PFSK-1 (cell line): ENCODE results near the gene MESD.

ENCODE experiments used
- FOXP2 ChIP-seq: optimal IDR thresholded peaks from 2 replicates; pipeline ENCODE3; 2011; ENCODE audit warnings: borderline replicate concordance, control low read depth, inconsistent platforms; ENCODE audit not compliant: insufficient read depth; ENCODE audit errors: extremely low read length, extremely low read depth
- POLR2AphosphoS5 ChIP-seq: IDR thresholded peaks from 2 replicates; pipeline ENCODE4 v1.6.1; 2012; ENCODE audit warnings: low read depth, mild to moderate bottlenecking, control low read depth, low read length, moderate library complexity
- SIN3A ChIP-seq: IDR thresholded peaks from 2 replicates; pipeline ENCODE4 v1.6.1; 2012; ENCODE audit warnings: mild to moderate bottlenecking, low read length, moderate library complexity, borderline replicate concordance; ENCODE audit not compliant: insufficient read depth
- TAF1 ChIP-seq: IDR thresholded peaks from 2 replicates; pipeline ENCODE4 v1.6.1; 2012; ENCODE audit warnings: low read length, control low read depth, borderline replicate concordance; ENCODE audit not compliant: insufficient read depth
- TF ChIP-seq, protein P1 (sequence below), 2 experiments: IDR thresholded peaks; 2 replicates each; pipeline versions ENCODE4 v1.6.1 to v1.8.0; 2011 to 2012; ENCODE audit warnings: low read depth in 2 of 2, low read length in 2 of 2, control low read depth in 1 of 2, inconsistent platforms in 1 of 2, mild to moderate bottlenecking in 1 of 2, moderate library complexity in 1 of 2; ENCODE audit not compliant: insufficient read depth in 1 of 2

Gene MESD

DNA sequence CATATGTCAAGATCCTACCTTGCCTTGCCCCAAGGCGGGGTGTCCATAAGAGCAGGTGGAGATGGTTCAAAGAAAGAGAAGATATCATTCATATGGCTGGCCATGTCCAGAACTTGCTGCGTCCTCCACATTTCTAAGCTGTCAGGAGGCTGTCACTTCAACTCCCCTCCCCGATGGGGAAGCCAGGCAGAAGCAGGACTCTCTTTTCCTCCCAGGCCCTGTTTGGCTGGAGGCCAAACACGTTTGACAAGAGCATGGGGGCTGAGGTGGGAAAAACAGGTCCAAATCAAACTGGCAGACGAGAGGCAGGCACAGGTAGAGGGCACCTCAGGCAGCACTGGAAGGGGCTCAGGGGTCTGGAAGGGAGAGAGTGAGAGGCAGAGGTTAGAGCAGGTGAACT is 37.7 kb downstream of the MESD start:
- TF ChIP-seq, protein P1, sequence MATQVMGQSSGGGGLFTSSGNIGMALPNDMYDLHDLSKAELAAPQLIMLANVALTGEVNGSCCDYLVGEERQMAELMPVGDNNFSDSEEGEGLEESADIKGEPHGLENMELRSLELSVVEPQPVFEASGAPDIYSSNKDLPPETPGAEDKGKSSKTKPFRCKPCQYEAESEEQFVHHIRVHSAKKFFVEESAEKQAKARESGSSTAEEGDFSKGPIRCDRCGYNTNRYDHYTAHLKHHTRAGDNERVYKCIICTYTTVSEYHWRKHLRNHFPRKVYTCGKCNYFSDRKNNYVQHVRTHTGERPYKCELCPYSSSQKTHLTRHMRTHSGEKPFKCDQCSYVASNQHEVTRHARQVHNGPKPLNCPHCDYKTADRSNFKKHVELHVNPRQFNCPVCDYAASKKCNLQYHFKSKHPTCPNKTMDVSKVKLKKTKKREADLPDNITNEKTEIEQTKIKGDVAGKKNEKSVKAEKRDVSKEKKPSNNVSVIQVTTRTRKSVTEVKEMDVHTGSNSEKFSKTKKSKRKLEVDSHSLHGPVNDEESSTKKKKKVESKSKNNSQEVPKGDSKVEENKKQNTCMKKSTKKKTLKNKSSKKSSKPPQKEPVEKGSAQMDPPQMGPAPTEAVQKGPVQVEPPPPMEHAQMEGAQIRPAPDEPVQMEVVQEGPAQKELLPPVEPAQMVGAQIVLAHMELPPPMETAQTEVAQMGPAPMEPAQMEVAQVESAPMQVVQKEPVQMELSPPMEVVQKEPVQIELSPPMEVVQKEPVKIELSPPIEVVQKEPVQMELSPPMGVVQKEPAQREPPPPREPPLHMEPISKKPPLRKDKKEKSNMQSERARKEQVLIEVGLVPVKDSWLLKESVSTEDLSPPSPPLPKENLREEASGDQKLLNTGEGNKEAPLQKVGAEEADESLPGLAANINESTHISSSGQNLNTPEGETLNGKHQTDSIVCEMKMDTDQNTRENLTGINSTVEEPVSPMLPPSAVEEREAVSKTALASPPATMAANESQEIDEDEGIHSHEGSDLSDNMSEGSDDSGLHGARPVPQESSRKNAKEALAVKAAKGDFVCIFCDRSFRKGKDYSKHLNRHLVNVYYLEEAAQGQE (IDR thresholded peaks at IDR 0.05; ENCODE audit: insufficient read depth in 1 of 2, low read depth in 2 of 2, low read length in 2 of 2): no peak
- no peak for TF ChIP-seq TAF1
- TF ChIP-seq SIN3A: no peak

DNA sequence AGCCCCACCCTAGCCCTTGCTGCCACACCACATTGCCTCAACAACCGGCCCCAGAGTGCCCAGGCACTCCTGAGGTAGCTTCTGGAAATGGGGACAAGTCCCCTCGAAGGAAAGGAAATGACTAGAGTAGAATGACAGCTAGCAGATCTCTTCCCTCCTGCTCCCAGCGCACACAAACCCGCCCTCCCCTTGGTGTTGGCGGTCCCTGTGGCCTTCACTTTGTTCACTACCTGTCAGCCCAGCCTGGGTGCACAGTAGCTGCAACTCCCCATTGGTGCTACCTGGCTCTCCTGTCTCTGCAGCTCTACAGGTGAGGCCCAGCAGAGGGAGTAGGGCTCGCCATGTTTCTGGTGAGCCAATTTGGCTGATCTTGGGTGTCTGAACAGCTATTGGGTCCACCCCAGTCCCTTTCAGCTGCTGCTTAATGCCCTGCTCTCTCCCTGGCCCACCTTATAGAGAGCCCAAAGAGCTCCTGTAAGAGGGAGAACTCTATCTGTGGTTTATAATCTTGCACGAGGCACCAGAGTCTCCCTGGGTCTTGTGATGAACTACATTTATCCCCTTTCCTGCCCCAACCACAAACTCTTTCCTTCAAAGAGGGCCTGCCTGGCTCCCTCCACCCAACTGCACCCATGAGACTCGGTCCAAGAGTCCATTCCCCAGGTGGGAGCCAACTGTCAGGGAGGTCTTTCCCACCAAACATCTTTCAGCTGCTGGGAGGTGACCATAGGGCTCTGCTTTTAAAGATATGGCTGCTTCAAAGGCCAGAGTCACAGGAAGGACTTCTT is 39.1 kb downstream of the MESD start:
- TF ChIP-seq FOXP2 (no peak), POLR2AphosphoS5 (no peak), SIN3A (no peak), TAF1 (no peak)
- TF ChIP-seq, protein P1 (IDR thresholded peaks at IDR 0.05; ENCODE audit: insufficient read depth in 1 of 2, low read depth in 2 of 2, low read length in 2 of 2): no peak

DNA sequence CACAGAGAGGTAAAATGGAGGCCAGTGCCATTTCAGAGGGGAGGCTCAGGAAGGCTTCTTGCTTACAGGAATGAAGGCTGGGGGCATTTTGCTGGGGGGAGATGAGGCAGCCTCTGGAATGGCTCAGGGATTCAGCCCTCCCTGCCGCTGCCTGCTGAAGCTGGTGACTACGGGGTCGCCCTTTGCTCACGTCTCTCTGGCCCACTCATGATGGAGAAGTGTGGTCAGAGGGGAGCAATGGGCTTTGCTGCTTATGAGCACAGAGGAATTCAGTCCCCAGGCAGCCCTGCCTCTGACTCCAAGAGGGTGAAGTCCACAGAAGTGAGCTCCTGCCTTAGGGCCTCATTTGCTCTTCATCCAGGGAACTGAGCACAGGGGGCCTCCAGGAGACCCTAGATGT is 39.9 kb downstream of the MESD start:
- TF ChIP-seq TAF1 (no peak), POLR2AphosphoS5 (no peak)

DNA sequence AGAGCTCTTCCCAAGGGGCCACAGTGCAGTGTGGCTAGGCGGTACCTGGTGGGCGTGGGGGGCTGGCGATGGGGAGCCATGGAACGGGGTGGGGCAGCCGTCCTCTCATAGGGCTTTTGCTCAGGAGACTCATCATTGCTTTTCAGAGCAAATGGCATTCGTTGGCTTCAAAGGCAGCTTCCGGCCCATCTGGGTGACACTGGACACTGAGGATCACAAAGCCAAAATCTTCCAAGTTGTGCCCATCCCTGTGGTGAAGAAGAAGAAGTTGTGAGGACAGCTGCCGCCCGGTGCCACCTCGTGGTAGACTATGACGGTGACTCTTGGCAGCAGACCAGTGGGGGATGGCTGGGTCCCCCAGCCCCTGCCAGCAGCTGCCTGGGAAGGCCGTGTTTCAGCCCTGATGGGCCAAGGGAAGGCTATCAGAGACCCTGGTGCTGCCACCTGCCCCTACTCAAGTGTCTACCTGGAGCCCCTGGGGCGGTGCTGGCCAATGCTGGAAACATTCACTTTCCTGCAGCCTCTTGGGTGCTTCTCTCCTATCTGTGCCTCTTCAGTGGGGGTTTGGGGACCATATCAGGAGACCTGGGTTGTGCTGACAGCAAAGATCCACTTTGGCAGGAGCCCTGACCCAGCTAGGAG is 40.8 kb downstream of the MESD start:
- TF ChIP-seq TAF1 (no peak), SIN3A (no peak), POLR2AphosphoS5 (no peak)
- TF ChIP-seq, protein P1 (IDR thresholded peaks at IDR 0.05; ENCODE audit: insufficient read depth in 1 of 2, low read depth in 2 of 2, low read length in 2 of 2): no peak

DNA sequence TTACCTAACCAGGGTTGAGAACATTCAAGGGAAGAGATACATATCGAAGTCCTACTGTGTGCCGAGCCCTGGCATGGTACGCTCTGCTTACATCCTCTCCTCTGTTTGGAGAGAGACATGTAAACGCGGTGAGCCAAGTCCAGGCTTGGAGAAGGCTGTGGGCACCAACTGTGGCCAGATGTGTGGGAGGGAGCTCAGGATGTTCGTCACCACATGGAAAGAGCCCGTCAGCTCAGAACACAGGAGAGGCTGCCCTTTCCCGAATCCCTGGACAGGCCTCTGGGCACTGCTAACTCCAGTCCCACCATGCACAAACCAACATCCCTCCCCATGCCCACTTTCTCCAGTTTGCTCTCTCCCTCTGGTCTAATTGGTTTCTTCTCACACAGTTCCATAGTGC is 43.0 kb downstream of the MESD start:
- TF ChIP-seq TAF1: no peak
- TF ChIP-seq SIN3A: no peak
- TF ChIP-seq FOXP2: no peak
- TF ChIP-seq, protein P1 (IDR thresholded peaks at IDR 0.05; ENCODE audit: insufficient read depth in 1 of 2, low read depth in 2 of 2, low read length in 2 of 2): no peak
- no peak for TF ChIP-seq POLR2AphosphoS5
